ENCODE data around the gene ACTR3C.
"Not testable (repeated sequence)": the region's sequence is repeated elsewhere in the genome, so short reads cannot be mapped to it uniquely, and the experiment has no call there.

The ACTR3C gene

GRCh38 chr7:150276132-150276695, 47.1 kb downstream of the ACTR3C start:
- not testable (repeated sequence) for H3K36me3 Mint-ChIP-seq (ENCODE audit: low read depth); H3K27ac Mint-ChIP-seq; H3K4me3 Mint-ChIP-seq; H3K4me1 Mint-ChIP-seq; H3K9me3 Mint-ChIP-seq
- peaks cover 18% of the 10 kb centered on the region for H3K27me3 Mint-ChIP-seq (ENCODE audit: low read depth)
- TF ChIP-seq CTCF (IDR thresholded peaks at IDR 0.05; ENCODE audit: unreplicated experiment in 3 of 3) = peak; percentile 78 to 90 (median 79)

DNA sequence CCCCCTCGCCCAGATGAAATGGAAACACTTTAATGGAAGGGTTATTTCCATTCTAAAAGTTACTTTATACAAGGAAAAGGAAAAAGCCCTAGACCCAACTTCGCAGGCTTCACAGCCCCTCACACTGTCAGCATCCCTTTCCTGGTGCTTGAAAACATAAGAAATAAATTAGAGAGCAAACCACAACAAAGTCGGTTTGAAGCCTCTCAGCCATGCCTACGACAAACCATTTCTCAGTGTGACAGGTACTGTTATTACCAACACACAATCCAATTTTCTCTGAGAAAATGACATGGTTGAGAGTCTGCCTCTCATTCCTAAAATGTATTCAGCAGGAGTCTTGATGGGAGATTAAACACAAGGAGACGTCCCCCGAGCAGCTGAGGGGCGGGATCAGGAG, 51.4 kb downstream of the ACTR3C start:
- not testable (repeated sequence) for H3K9me3 Mint-ChIP-seq; H3K27ac Mint-ChIP-seq; H3K4me1 Mint-ChIP-seq; H3K4me3 Mint-ChIP-seq; H3K36me3 Mint-ChIP-seq (ENCODE audit: low read depth)
- peaks cover 21% of the 10 kb centered on the region for H3K27me3 Mint-ChIP-seq (ENCODE audit: low read depth)

- H3K4me1 Mint-ChIP-seq; H3K9me3 Mint-ChIP-seq; H3K4me3 Mint-ChIP-seq; H3K27ac Mint-ChIP-seq; H3K36me3 Mint-ChIP-seq (ENCODE audit: low read depth): not testable (repeated sequence)
- peaks cover 12% of the 10 kb centered on the region for H3K27me3 Mint-ChIP-seq (ENCODE audit: low read depth)
Observed at GRCh38 chr7:150270101-150270824, 53.1 kb downstream of the ACTR3C start.

GRCh38 chr7:150268798-150269197, 54.5 kb downstream of the ACTR3C start:
- not testable (repeated sequence) for H3K27ac Mint-ChIP-seq; H3K9me3 Mint-ChIP-seq; H3K4me1 Mint-ChIP-seq; H3K4me3 Mint-ChIP-seq; H3K36me3 Mint-ChIP-seq (ENCODE audit: low read depth)
- peaks cover 16% of the 10 kb centered on the region for H3K27me3 Mint-ChIP-seq (ENCODE audit: low read depth)

GRCh38 chr7:150268287-150268686, 55.1 kb downstream of the ACTR3C start:
- not testable (repeated sequence) for H3K9me3 Mint-ChIP-seq; H3K4me1 Mint-ChIP-seq; H3K36me3 Mint-ChIP-seq (ENCODE audit: low read depth); H3K27ac Mint-ChIP-seq; H3K4me3 Mint-ChIP-seq
- H3K27me3 Mint-ChIP-seq (ENCODE audit: low read depth) = peaks cover 16% of the 10 kb centered on the region

DNA sequence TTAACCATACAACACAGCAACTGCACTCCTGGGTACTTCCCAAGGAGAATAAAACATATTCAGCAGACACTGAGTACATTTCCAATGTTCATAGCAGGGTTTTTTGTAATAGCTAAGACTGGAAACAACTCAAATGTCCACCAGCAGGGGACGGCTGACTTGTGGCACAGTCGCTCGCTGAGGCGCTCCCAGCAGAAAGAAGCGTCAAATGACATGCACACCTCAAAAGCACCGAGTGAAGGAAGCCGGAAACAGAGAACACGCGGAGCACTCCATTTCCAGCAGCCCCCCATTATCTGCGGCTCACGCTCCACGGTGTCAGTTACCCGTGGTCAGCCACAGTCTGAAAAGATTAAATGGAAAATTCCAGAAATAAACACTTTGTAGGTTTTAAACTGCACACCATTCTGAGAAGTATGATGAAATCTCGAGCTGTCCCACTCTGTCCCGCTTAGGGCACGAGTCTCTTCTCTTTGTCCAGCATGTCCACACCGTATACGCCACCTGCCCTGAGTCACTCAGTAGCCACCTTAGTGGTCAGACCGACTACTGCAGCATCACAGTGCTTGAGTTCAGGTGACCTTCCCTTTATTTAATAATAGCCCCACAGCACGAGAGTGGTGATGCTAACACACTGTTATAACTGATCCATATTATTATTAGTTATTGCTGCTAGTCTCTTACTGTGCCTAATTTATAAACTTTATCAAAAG, 56.2 kb downstream of the ACTR3C start:
- H3K27ac Mint-ChIP-seq = not testable (repeated sequence)
- H3K27me3 Mint-ChIP-seq (ENCODE audit: low read depth) = peaks cover 16% of the 10 kb centered on the region

DNA sequence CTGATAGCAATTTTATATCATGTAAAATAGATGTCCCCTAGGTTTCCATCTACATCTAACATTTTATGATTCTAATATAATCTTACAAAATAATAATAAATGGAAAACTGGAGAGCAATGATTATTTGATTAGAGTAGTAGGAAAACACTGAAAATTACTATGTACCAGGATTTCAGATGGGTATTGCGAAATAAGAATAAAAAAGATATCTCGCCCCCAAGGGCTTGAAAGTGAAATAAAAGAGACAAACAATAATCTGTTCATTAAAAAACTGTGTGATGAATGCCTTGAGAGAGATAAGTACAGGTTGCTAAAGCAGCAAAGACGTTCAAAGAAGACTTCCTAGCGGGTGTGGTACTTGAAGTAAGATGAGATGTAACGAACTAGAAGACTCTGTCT, 60.7 kb downstream of the ACTR3C start:
- H3K9me3 Mint-ChIP-seq; H3K27ac Mint-ChIP-seq; H3K4me3 Mint-ChIP-seq; H3K4me1 Mint-ChIP-seq; H3K36me3 Mint-ChIP-seq (ENCODE audit: low read depth): not testable (repeated sequence)
- peaks cover 16% of the 10 kb centered on the region for H3K27me3 Mint-ChIP-seq (ENCODE audit: low read depth)

More for the DNA sequence above, 56.2 kb downstream of the ACTR3C start:
- not testable (repeated sequence) for H3K4me3 Mint-ChIP-seq; H3K36me3 Mint-ChIP-seq (ENCODE audit: low read depth); H3K9me3 Mint-ChIP-seq; H3K4me1 Mint-ChIP-seq

DNA sequence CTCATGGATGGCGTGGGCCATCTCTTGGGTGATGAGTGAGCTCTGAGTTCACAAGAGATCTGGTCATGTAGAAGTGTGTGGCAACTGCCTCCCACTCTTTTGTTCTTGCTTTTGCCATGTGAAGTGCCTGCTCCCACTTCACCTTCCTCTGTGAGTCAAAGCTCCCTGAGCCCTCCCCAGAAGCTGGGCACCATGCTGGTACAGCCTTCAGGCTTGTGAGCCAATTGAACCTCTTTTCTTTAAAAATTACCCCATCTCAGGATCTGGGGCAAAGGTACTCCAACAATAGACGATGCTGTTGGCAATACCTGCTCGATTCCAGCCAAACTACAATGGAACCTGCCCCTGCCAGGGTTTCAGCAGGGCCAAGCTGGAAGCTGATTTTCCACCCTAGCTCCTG, 75.6 kb downstream of the ACTR3C start:
- H3K27ac Mint-ChIP-seq; H3K4me3 Mint-ChIP-seq; H3K27me3 Mint-ChIP-seq (ENCODE audit: low read depth); H3K9me3 Mint-ChIP-seq; H3K36me3 Mint-ChIP-seq (ENCODE audit: low read depth); H3K4me1 Mint-ChIP-seq: not testable (repeated sequence)

GRCh38 chr7:150245208-150245607, 78.1 kb downstream of the ACTR3C start:
- H3K36me3 Mint-ChIP-seq (ENCODE audit: low read depth); H3K27me3 Mint-ChIP-seq (ENCODE audit: low read depth); H3K4me3 Mint-ChIP-seq; H3K9me3 Mint-ChIP-seq; H3K4me1 Mint-ChIP-seq; H3K27ac Mint-ChIP-seq: not testable (repeated sequence)

DNA sequence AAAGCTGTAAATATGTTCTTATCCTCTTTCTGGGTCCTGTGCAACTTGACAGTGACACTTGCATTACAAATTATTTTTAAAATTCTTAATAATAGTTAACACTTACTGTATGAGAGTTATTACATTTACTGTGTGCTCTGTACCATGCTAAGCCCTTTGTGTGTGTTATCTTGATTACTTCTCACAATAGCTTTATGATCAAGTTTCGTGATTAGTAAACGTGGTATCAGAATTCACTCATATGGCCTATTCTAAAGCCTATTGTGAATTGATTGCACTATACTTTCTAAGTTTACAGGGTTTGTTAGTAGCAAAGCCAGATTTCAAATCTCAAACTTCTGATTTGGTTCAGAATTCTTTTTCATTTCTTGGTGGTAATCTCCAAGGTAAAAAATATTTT, 80.4 kb downstream of the ACTR3C start:
- H3K27me3 Mint-ChIP-seq (ENCODE audit: low read depth); H3K36me3 Mint-ChIP-seq (ENCODE audit: low read depth); H3K4me3 Mint-ChIP-seq; H3K4me1 Mint-ChIP-seq; H3K27ac Mint-ChIP-seq; H3K9me3 Mint-ChIP-seq: not testable (repeated sequence)

- H3K4me3 Mint-ChIP-seq; H3K4me1 Mint-ChIP-seq; H3K36me3 Mint-ChIP-seq (ENCODE audit: low read depth); H3K9me3 Mint-ChIP-seq; H3K27ac Mint-ChIP-seq: not testable (repeated sequence)
- peaks cover 56% of the 10 kb centered on the region for H3K27me3 Mint-ChIP-seq (ENCODE audit: low read depth)
Observed at GRCh38 chr7:150225444-150225843, 97.9 kb downstream of the ACTR3C start.
